Right lobe of liver (tissue), 6 donors: Measurements from ENCODE around the gene DRAXIN. TPM values are rescaled to one million over a fixed set of nuclear protein-coding genes. Genes with fewer than 3 reads are reported as not detected.

Experiments
- ATAC-seq, 4 donors: fragments of 200-7000 bp; cut with Tn5 transposase; one replicate each; pipeline ENCODE4 v1.9.1; 2020; ENCODE audit warnings: mild to moderate bottlenecking in 4 of 4, moderate library complexity in 4 of 4
- DNase-seq, 3 donors: peaks; one replicate each; pipeline ENCODE4 v3.0.0-alpha.2; 2020
- H3K27ac ChIP-seq, 3 donors: fragments of 200-600 bp; one replicate each; pipeline ENCODE4 v1.8.0; 2022
- H3K27me3 ChIP-seq, 2 donors: fragments of 200-600 bp; one replicate each; pipeline ENCODE4 v1.8.0; 2022
- H3K36me3 ChIP-seq, 4 donors: fragments of 200-600 bp; sonication (generic) in 1 of 4; one replicate each; pipeline versions ENCODE4 v1.5.1 to v1.8.0; 2017 to 2022; ENCODE audit warnings: control low read depth in 1 of 4
- H3K4me1 ChIP-seq, 4 donors: fragments of 200-600 bp; sonication (generic) in 1 of 4; one replicate each; pipeline versions ENCODE4 v1.5.1 to v1.8.0; 2017 to 2022; ENCODE audit warnings: control low read depth in 1 of 4
- H3K4me3 ChIP-seq, 3 donors: fragments of 200-600 bp; one replicate each; pipeline ENCODE4 v1.8.0; 2022
- H3K9me3 ChIP-seq, 4 donors: fragments of 200-600 bp; sonication (generic) in 1 of 4; one replicate each; pipeline versions ENCODE4 v1.5.1 to v1.8.0; 2017 to 2022; ENCODE audit warnings: control low read depth in 1 of 4
- CTCF ChIP-seq, 4 donors: fragments of 200-600 bp in 3 of 4; fragments of 450-650 bp in 1 of 4; IDR thresholded peaks; one replicate each; pipeline versions ENCODE4 v1.5.1 to v1.8.0; 2016 to 2022; ENCODE audit warnings: antibody characterized with exemption in 4 of 4, mild to moderate bottlenecking in 2 of 4
- POLR2A ChIP-seq: fragments of 450-650 bp; IDR thresholded peaks from one replicate; pipeline ENCODE4 v1.6.1; 2017; ENCODE audit warnings: antibody characterized with exemption, mild to moderate bottlenecking
- WGBS: methylation state at CpG from one replicate; pipeline ENCODE4 v1.1.6; 2018; ENCODE audit warnings: low coverage, low lambda C conversion rate; ENCODE audit not compliant: insufficient coverage; ENCODE audit errors: missing lambda C conversion rate; 5-methylcytosine and 5-hydroxymethylcytosine counted together
- intact Hi-C, 2 donors: fragments of 100-400 bp; cut with DNase I; formaldehyde crosslinking; loops; one replicate each; pipeline versions ENCODE4 v1.11.2 to v1.14.1; 2022
- total RNA-seq, 6 experiments: library from RNA; depleted of rRNA in 2 of 6; stranded (reverse); fragments of >200 nt in 2 of 6; fragmentation: NEBNext Ultra II Directional in 3 of 6; extraction: Animal tissue kit (Norgen Biotek cat#: 25700) in 3 of 6; gene quantifications; one replicate each; pipeline versions ENCODE4 v1.1.0 to v1.2.4, GENCODE V29; 2016 to 2023
- donor health status: DM: no; HTN: yes; CAD: no.
- donor health status: DM: no; HTN: no; CAD: no.
- donor health status: DM: no; HTN: no; CAD: no.
- donor health status: DM: no; HTN: yes; CAD: no.
- donor health status: DM: no; HTN: yes; CAD: no.

Gene DRAXIN
- total RNA-seq, 6 experiments from 2014 or later: not detected

DNA sequence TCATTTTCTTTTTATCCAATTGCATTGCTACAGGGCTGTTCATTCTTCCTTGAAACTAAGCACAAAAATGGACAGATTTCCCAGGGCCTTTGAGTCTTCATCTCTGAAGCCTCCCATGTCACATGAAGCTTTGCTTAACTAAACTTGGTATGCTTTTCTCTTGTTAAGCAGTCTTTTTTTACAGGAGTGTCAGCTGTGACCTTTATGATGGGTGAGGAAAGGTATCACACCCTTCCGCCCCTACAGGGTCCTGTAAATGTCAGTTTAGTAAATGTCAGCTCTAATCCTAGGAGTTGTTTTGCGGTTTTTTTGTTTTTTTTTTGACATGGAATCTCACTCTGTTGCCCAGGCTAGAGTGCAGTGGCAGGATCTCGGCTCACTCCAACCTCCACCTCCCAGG is 41.8 kb downstream of the DRAXIN start:
- ATAC-seq (no peak), DNase-seq (no peak)
- no peak overlapping the region for H3K4me3 ChIP-seq
- H3K27me3 ChIP-seq: no peaks in the 10 kb centered on the region
- H3K9me3 ChIP-seq: no peaks in the 10 kb centered on the region
- no peak overlapping the region for H3K27ac ChIP-seq
- TF ChIP-seq POLR2A (no peak), CTCF (IDR thresholded peaks at IDR 0.05) (no peak)
- peaks cover 0 to 9% (median 0%) of the 10 kb centered on the region in 4 donors for H3K4me1 ChIP-seq
- H3K36me3 ChIP-seq: no peaks in the 10 kb centered on the region
- WGBS: 77% methylated on average over 3 of the region's 3 CpGs
- intact Hi-C loops: no loop called here

- Histone ChIP-seq H3K27me3 (no peaks in the 10 kb centered on the region), H3K9me3 (no peaks in the 10 kb centered on the region), H3K4me3 (peak overlapping the region; percentile 71 to 94 (median 82)), H3K4me1 (peaks cover 0 to 4% (median 0%) of the 10 kb centered on the region in 4 donors), H3K36me3 (no peaks in the 10 kb centered on the region), H3K27ac (no peak overlapping the region)
- intact Hi-C loops: no loop called here
- no peak for DNase-seq
- ATAC-seq: no peak
- TF ChIP-seq CTCF (IDR thresholded peaks at IDR 0.05): no peak
- no peak for TF ChIP-seq POLR2A
- WGBS: 35% methylated on average over 4 of the region's 4 CpGs
These were observed 44.0 kb downstream of the DRAXIN start for GRCh38 chr1:11735531-11735853.

GRCh38 chr1:11735854-11736745 is 44.6 kb downstream of the DRAXIN start, which contains the start of gene AGTRAP:
AGTRAP (plus strand) TSS chr1:11736136; CDS start chr1:11736209, 73 bp downstream.
- H3K36me3 ChIP-seq: no peaks in the 10 kb centered on the region
- intact Hi-C loops: no loop called here
- no peak for TF ChIP-seq CTCF (IDR thresholded peaks at IDR 0.05)
- peak; percentile 15 for TF ChIP-seq POLR2A
- under 1% methylated on average over 25 of the region's 59 CpGs for WGBS
- H3K9me3 ChIP-seq: no peaks in the 10 kb centered on the region
- ATAC-seq: peak; percentile 86 to 88 (median 87)
- peak within 1 kb of the TSS; percentile 56 to 91 (median 69) for H3K27ac ChIP-seq
- no peaks in the 10 kb centered on the region for H3K27me3 ChIP-seq
- peaks cover 0 to 4% (median 0%) of the 10 kb centered on the region in 4 donors for H3K4me1 ChIP-seq
- DNase-seq: peak; percentile 97 to 98 (median 97)
- H3K4me3 ChIP-seq: peak within 1 kb of the TSS; percentile 71 to 94 (median 82)

GRCh38 chr1:11736746-11737639 is 45.5 kb downstream of the DRAXIN start:
- H3K4me1 ChIP-seq: peaks cover 0 to 4% (median 0%) of the 10 kb centered on the region in 4 donors
- peak; percentile 53 to 65 (median 58) for ATAC-seq
- H3K36me3 ChIP-seq: no peaks in the 10 kb centered on the region
- WGBS: 14% methylated on average over 12 of the region's 15 CpGs
- H3K9me3 ChIP-seq: no peaks in the 10 kb centered on the region
- H3K4me3 ChIP-seq: peak overlapping the region; percentile 71 to 94 (median 82)
- DNase-seq: peak in 1 of 3 donors; percentile 51
- intact Hi-C loops: no loop called here
- no peaks in the 10 kb centered on the region for H3K27me3 ChIP-seq
- peak overlapping the region; percentile 56 to 91 (median 69) for H3K27ac ChIP-seq
- TF ChIP-seq POLR2A (no peak), CTCF (IDR thresholded peaks at IDR 0.05) (no peak)
